ENCODE data around the gene SLC22A14.
A peak's percentile ranks its signal among the peaks of the same experiment; 100 is the strongest.
"Not testable (repeated sequence)": the region's sequence is repeated elsewhere in the genome, so short reads cannot be mapped to it uniquely, and the experiment has no call there.

SLC22A14 gene

GRCh38 chr3:38281895-38282686, at the start of gene SLC22A14:
Gene SLC22A14 (plus strand): TSS chr3:38282294. CDS start chr3:38306027, 23,733 bp downstream.
- FAIRE-seq, result no peak

- FAIRE-seq, result no peak
Measured at GRCh38 chr3:38232701-38233100, 49.4 kb upstream of the SLC22A14 start.

- FAIRE-seq, result no peak
Measured at GRCh38 chr3:38235466-38235865, 46.6 kb upstream of the SLC22A14 start.

GRCh38 chr3:38238416-38239008, 43.6 kb upstream of the SLC22A14 start:
- peak; percentile 19 for FAIRE-seq

- FAIRE-seq, result not testable (repeated sequence)
Measured at GRCh38 chr3:38242812-38243211, 39.3 kb upstream of the SLC22A14 start.

- FAIRE-seq, result no peak
Measured at GRCh38 chr3:38245930-38246329, 36.2 kb upstream of the SLC22A14 start.

GRCh38 chr3:38247366-38248035, 34.6 kb upstream of the SLC22A14 start:
- FAIRE-seq, result no peak

GRCh38 chr3:38250198-38250597, 31.9 kb upstream of the SLC22A14 start:
- no peak for FAIRE-seq

- FAIRE-seq, result no peak
Measured at GRCh38 chr3:38251197-38251596, 30.9 kb upstream of the SLC22A14 start.

- no peak for FAIRE-seq
Measured at GRCh38 chr3:38253704-38254103, 28.4 kb upstream of the SLC22A14 start.

GRCh38 chr3:38254872-38255271, 27.2 kb upstream of the SLC22A14 start:
- no peak for FAIRE-seq

- FAIRE-seq, result no peak
Measured at GRCh38 chr3:38255627-38256026, 26.5 kb upstream of the SLC22A14 start.

- no peak for FAIRE-seq
Measured at GRCh38 chr3:38257583-38257982, 24.5 kb upstream of the SLC22A14 start.

- FAIRE-seq, result no peak
Measured at GRCh38 chr3:38260474-38260873, 21.6 kb upstream of the SLC22A14 start.

GRCh38 chr3:38264353-38264771, 17.7 kb upstream of the SLC22A14 start:
- no peak for FAIRE-seq

GRCh38 chr3:38264779-38265178, 17.3 kb upstream of the SLC22A14 start:
- FAIRE-seq, result no peak

- FAIRE-seq, result no peak
Measured at GRCh38 chr3:38265604-38266307, 16.3 kb upstream of the SLC22A14 start, which contains the start of gene SLC22A13. Gene SLC22A13 (plus strand): TSS chr3:38265812. CDS start chr3:38265861, 49 bp downstream.

GRCh38 chr3:38266810-38267209, 15.3 kb upstream of the SLC22A14 start:
- no peak for FAIRE-seq

- FAIRE-seq, result no peak
Measured at GRCh38 chr3:38267662-38268061, 14.4 kb upstream of the SLC22A14 start.

- no peak for FAIRE-seq
Measured at GRCh38 chr3:38268087-38268486, 14.0 kb upstream of the SLC22A14 start.

GRCh38 chr3:38268522-38268921, 13.6 kb upstream of the SLC22A14 start:
- no peak for FAIRE-seq

GRCh38 chr3:38270606-38271005, 11.5 kb upstream of the SLC22A14 start:
- FAIRE-seq, result no peak

- FAIRE-seq, result no peak
Measured at GRCh38 chr3:38271553-38271952, 10.5 kb upstream of the SLC22A14 start.
